Cerebellar nuclear complex (tissue), 1 donor: ENCODE results near the gene NFS1.
"Not testable (repeated sequence)": the region's sequence is repeated elsewhere in the genome, so short reads cannot be mapped to it uniquely, and the experiment has no call there.

Source experiments
- DNase-seq, 2 experiments: peaks; one replicate each; lab custom pipeline; 2025; lab: John Stamatoyannopoulos, UW

The NFS1 gene

DNA sequence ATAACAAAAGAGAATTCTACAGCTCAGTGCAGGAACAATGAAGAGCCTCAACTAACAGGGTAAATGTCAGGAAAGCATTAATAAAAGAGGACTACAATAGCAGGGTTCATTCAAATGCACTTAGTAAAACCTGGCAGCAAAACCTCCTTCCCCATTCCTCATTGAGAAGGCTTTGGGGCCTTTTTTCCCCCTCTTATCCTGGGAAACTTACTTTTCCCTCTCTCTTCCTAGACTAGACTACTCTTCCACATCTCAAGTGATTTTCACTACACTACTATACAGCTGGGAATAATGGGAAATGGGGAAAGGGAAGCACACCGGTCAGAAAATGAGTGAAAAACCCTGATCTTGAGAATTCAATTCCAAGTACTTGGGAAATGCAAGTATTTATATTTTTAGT lies 10.1 kb upstream of the NFS1 start:
- no peak for DNase-seq

DNA sequence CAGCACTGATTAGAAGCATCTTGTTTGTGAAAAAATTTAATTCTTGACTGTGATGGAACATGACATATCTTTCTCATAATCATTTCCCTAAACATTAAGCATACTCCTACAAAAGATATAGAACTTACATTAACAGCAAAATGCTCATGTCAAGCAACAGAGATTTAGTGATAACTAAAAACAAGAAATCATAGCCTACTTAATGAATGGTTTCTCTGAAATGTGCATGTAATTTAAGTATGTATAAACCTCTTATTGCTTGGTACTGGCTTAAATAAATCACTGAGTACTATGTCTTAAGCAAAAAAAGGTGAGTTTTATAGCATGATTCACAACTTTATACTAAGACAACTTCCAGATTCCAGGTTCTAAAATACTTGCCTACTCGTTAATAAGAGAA lies 9.3 kb upstream of the NFS1 start:
- DNase-seq: no peak

GRCh38 chr20:35706591-35707529 lies 7.7 kb upstream of the NFS1 start:
- not testable (repeated sequence) for DNase-seq

DNA sequence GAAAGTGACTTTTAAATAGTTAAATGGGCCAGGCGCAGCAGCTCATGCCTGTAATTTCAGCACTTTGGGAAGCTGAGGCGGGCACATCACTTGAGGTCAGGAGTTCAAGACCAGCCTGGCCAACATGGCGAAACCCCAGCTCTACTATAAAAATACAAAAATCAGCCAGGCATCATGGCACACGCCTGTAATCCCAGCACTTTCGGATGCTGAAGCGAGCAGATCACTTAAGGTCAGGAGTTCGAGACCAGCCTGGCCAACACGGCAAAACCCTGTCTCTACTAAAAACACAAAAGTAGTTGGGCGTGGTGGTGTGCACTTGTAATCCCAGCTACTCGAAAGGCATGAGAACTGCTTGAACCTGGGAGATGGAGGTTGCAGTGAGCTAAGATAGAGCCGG lies 6.7 kb upstream of the NFS1 start:
- not testable (repeated sequence) for DNase-seq

DNA sequence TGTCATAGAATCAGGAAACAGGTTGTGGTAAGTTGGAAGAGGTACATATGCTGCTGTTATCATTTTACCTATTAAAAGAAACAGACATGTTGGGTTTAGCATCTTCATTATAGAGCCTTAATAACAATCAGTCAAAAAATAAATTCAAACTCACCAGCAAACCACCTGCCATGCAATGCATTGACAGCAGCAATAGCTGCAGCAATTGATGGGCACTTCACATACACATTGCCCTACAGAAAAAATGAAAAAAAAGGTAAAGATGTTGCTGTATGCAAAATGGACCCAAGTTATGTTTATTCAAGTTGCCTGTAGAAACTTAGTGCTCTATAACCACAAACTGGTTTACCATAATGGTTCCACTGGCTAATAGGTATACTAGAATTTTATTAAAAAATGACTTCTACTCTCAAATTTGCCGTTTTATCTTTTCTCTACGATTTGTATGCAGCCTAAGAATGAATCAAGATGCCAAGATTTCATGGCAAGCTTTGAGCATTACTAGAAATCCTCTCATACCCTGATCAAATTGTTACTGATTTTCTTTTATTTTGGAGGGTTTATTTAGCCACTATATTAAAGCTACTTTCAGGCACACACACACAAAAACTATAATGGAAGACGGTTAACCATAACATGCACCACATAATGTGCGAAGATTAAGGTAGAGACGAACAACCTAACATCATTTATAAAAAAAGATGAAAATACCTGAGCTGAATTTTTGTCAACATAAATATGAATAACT lies 5.5 kb upstream of the NFS1 start:
- DNase-seq: no peak

DNA sequence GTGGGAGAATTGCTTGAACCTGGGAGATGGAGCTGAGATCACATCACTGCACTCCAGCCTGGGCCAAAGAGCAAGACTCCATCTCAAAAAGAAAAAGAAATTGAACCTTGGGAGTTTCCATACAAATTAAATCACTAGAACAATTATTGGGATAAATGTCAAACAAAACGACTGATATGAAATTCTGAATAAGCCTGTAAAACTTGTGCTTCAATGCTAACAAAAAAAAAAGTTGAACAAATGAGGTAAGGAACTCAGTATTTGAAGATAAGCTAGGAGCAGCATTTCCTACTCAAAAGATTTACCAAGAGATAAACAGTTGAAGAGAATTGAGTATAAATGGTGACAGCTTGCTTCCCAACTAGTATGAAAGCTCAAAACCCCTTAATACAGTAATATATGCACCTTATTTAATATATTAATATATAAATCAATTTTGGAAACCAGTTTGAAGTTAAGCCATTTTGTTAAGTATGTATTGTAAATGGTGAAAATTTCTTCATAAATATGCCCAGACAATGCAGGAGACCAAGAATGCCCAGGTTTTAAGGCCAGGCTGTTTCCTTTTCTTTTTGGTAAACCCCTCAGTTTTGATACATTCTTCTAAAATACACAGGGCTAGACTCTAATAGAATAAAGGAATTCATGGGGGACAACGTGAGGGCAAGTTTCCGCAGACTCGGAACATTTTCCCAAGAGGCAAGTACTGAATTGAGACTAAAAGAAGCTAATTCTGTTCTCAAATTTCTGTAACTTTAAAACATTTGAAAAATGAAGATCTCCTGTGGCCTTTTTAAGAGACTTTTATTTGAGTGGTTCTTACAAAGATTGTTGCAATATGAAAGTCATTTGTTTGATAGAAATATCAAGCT lies 3.9 kb upstream of the NFS1 start:
- no peak for DNase-seq

- DNase-seq: no peak
These were observed 3.1 kb upstream of the NFS1 start for GRCh38 chr20:35702051-35702823.

- DNase-seq: no peak
These were observed 1.5 kb upstream of the NFS1 start for GRCh38 chr20:35700625-35701148.

GRCh38 chr20:35699957-35700624 lies 939 bp upstream of the NFS1 start:
- no peak for DNase-seq

- no peak for DNase-seq
These were observed 640 bp downstream of the NFS1 start for GRCh38 chr20:35698298-35699126.

DNA sequence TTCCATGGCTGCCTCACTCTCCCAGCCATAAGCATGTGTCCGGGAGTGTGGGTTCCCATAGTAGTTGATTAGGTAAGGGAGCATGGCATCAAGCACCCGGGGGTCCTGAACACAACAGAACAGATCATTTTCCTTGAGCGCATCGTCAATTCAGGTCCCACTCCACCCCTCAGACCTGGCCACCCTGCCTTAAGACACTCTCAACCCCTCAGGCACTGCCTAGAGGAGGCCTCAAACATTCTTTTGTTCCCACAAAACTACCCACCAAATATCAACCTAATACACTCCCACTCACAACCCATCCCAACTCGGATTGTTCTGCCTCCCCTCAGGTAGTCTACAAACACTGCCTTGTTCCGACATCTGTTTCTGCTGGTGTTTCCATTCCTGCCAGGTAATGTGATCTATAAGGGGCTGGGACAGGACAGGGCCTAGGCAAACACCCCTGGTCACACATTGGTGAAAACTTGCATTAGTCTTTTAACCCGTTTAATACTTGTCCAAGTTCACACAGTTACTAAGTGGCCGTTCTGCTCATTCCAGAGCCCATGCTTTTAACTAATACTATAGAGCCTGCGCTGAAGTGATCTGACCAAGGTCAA lies 1.4 kb downstream of the NFS1 start:
- DNase-seq: no peak

DNA sequence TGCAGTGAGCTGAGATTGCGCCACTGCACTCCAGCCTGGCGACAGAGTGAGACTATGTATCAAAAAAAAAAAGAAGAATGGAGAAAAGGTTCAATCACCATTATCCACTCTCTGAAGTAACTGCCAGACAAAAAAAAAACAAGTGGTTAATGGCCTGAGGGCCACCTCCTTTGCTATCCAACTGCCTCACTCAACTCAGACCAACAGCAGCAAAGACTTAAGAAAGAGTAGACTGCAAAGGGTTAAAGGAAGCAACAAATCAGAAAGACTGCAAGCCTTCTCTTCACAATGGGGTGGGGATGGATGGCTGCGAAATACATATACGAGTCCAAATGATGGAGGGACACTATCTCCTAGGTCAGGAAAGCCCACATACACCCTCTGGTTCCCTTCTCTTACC lies 3.2 kb downstream of the NFS1 start:
- no peak for DNase-seq

GRCh38 chr20:35695245-35695749 lies 3.9 kb downstream of the NFS1 start:
- DNase-seq: no peak

DNA sequence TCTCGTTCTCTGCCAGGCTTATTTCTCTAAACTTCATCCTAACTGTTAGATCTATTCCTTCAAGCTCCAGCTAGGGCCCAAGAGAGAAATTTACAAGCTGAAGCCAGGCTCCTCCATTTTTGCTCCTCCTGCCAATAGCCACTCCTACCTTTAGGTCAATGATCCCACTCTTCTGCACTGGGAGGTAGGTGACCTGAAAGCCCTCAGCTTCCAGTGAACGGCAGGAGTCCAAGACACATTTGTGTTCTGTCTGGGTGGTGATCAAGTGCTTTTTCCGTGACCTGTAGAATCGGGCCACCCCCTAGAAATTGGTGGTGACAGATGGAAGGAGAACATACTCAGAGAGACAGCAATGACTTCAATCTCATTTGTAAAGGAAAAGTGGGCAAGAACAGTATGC lies 8.9 kb downstream of the NFS1 start:
- no peak for DNase-seq

DNA sequence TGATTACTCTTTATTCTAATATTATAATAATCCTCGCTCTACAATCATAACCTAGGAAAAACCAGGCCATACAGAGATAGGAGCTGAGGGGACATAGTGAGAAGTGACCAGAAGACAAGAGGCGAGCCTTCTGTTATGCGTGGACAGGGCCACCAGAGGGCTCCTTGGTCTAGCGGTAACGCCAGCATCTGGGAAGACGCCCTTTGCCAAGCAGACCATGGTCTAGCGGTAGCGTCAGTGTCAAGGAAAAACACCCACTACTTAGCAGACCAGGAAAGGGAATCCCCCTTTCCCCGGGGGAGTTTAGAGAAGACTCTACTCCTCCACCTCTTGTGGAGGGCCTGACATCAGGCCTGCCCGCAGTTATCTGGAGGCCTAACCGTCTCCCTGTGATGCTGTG lies 12.3 kb downstream of the NFS1 start:
- not testable (repeated sequence) for DNase-seq

- DNase-seq: not testable (repeated sequence)
These were observed 13.8 kb downstream of the NFS1 start for GRCh38 chr20:35685368-35685767.

- DNase-seq: no peak
These were observed 17.2 kb downstream of the NFS1 start for GRCh38 chr20:35681960-35682359.

- no peak for DNase-seq
These were observed 18.5 kb downstream of the NFS1 start for GRCh38 chr20:35680452-35681183.
